ENCODE results near the gene SEL1L2. TPM values are rescaled to one million over a fixed set of nuclear protein-coding genes. Genes with fewer than 3 reads are reported as not detected.

The SEL1L2 gene
- total and polyA plus RNA-seq, 9 of the 15 experiments (the other 6 are each of a cell fraction or from before 2014, with no cell fraction given), result not detected

- no peak for TF ChIP-seq MLX (CRISPR knock-in tag; conservative IDR thresholded peaks at IDR 0.05)
- no peak for TF ChIP-seq NCOA2 (IDR thresholded peaks at IDR 0.05; ENCODE audit: partially characterized antibody in 2 of 2)
- no peak for TF ChIP-seq XRCC5 (IDR thresholded peaks at IDR 0.05; ENCODE audit: low read depth, low read length)
- no peak for TF ChIP-seq MTA2 (IDR thresholded peaks at IDR 0.05; ENCODE audit: low read depth)
- no peak for TF ChIP-seq SAP30 (IDR thresholded peaks at IDR 0.05; ENCODE audit: borderline replicate concordance, insufficient read depth, low read depth, low read length, poor library complexity, severe bottlenecking)
- TF ChIP-seq CBX1 (IDR thresholded peaks at IDR 0.05; ENCODE audit: low read depth), result no peak
- TF ChIP-seq CBFB (CRISPR knock-in tag; IDR thresholded peaks at IDR 0.05), result no peak
- no peak for TF ChIP-seq NFE2L1 (tag; IDR thresholded peaks at IDR 0.05; ENCODE audit: borderline replicate concordance, low read depth)
- TF ChIP-seq DEAF1 (CRISPR knock-in tag; IDR thresholded peaks at IDR 0.05), result no peak
These were observed 112.6 kb downstream of the SEL1L2 start (continued) for GRCh38 chr20:13877793-13878192.

Data from K562 (cell line).